ENCODE results near the gene GPRIN2.
"Not testable (repeated sequence)": the region's sequence is repeated elsewhere in the genome, so short reads cannot be mapped to it uniquely, and the experiment has no call there.

GPRIN2 gene

GRCh38 chr10:46516660-46517416 lies 39.6 kb downstream of the GPRIN2 start:
- DNase-seq: peak in 1 of 2 donors; percentile 15

- peak in 1 of 2 donors; percentile 16 for DNase-seq
Observed at GRCh38 chr10:46515793-46516192, 40.7 kb downstream of the GPRIN2 start.

GRCh38 chr10:46515366-46515765 lies 41.1 kb downstream of the GPRIN2 start:
- no peak for DNase-seq

GRCh38 chr10:46514899-46515298 lies 41.6 kb downstream of the GPRIN2 start:
- DNase-seq: no peak

GRCh38 chr10:46514431-46514861 lies 42.0 kb downstream of the GPRIN2 start:
- DNase-seq: no peak

GRCh38 chr10:46513333-46513732 lies 43.1 kb downstream of the GPRIN2 start:
- DNase-seq: not testable (repeated sequence)

- DNase-seq: not testable (repeated sequence)
Observed at GRCh38 chr10:46512725-46513124, 43.7 kb downstream of the GPRIN2 start.

GRCh38 chr10:46512002-46512401 lies 44.5 kb downstream of the GPRIN2 start:
- DNase-seq: not testable (repeated sequence)

Data from stimulated activated CD4-positive, alpha-beta T cell treated with anti-CD3 and anti-CD28 coated beads, Interleukin-2, amount 100 ng/mL, for 24 hours (primary cell).